Gastrocnemius medialis (tissue), 4 donors: ENCODE measurements around the gene DNAJB6.
A peak's percentile ranks its signal among the peaks of the same experiment; 100 is the strongest.

Experiments
- CTCF ChIP-seq, 5 experiments: fragments of 450-650 bp in 3 of 5; fragments of 200-600 bp in 2 of 5; sonication (generic) in 2 of 5; IDR thresholded peaks in 4 of 5; conservative IDR thresholded peaks in 1 of 5; 1 replicate in 4 of 5; 2 replicates in 1 of 5; pipeline ENCODE4 v1.5.1; 2016 to 2019; ENCODE audit warnings: antibody characterized with exemption in 5 of 5, mild to moderate bottlenecking in 3 of 5, moderate library complexity in 3 of 5
- POLR2A ChIP-seq, 2 donors: fragments of 450-650 bp; IDR thresholded peaks; one replicate each; pipeline ENCODE4 v1.6.1; 2017; ENCODE audit warnings: antibody characterized with exemption in 2 of 2, mild to moderate bottlenecking in 2 of 2, moderate library complexity in 2 of 2

- TF ChIP-seq CTCF (IDR thresholded peaks at IDR 0.05 in 4 of 5, conservative IDR thresholded peaks at IDR 0.05 in 1 of 5) = no peak
- peak; percentile 57 to 72 for TF ChIP-seq POLR2A (IDR thresholded peaks at IDR 0.05)
Observed at GRCh38 chr7:157355784-157356511, 19.1 kb downstream of the DNAJB6 start.
